ENCODE results near the gene S100A14. TPM values are rescaled to one million over a fixed set of nuclear protein-coding genes. Genes with fewer than 3 reads are reported as not detected.

S100A14 gene
- total RNA-seq, 1 experiment from 2014 or later: 0.63 TPM

DNA sequence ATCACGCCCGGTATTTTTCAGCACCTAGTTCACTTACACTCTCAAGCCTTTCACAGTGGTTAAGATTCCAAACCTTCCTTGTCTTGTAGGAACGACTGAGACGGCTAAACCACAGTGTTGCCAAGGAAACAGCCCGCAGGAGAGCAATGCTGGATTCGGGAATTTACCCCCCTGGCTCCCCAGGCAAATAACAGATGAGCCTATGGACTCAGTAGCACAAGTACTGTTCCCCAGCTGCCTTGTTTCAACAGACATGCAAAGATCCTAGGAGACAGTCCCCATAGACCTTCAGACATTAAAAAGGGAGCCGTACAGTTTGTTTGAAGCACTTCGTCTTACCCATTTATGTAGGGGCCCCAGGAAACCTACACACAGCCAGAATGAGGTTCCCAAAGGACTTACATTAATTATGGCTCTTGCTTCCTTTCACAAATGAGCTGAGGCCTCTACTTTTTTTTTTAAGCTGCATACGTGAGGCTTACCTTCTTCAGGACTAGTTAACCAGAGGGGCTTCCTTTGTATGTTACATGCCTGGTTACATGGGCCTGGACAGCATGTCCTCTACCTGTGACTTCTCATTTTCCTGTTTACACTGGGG is 45.1 kb upstream of the S100A14 start:
- Histone ChIP-seq H4K5ac (ENCODE audit: insufficient read length, low read depth, low read length) (no peak overlapping the region), H3K27me3 (ENCODE audit: insufficient read depth, low read length) (no peaks in the 10 kb centered on the region), H3T11ph (ENCODE audit: low read length) (no peak overlapping the region), H2BK5ac (ENCODE audit: insufficient read length, low read length) (no peak overlapping the region), H2AK5ac (ENCODE audit: insufficient read length, low read length) (no peak overlapping the region), H2BK15ac (ENCODE audit: low read depth, low read length) (no peak overlapping the region), H4K8ac (replicated peaks; ENCODE audit: insufficient read length, low read depth, low read length) (no peak overlapping the region), H4K20me1 (ENCODE audit: control insufficient read depth, insufficient read depth, insufficient read length) (no peaks in the 10 kb centered on the region), H3K18ac (ENCODE audit: insufficient read length, low read depth, low read length) (no peak overlapping the region), H3K27ac (ENCODE audit: insufficient read length, low read depth, low read length) (no peak overlapping the region), H2AFZ (ENCODE audit: low read length) (no peak overlapping the region), H4K91ac (ENCODE audit: insufficient read length, low read depth, low read length) (no peak overlapping the region), H3K4me1 (ENCODE audit: insufficient read depth, low read length) (0 out of 2 replicates have a peak, but pooled peaks cover 2% of the 10 kb centered on the region), H3K9me3 (ENCODE audit: control insufficient read depth, low read depth, low read length) (no peaks in the 10 kb centered on the region), H3K4me2 (ENCODE audit: insufficient read depth, insufficient read length, low read length) (no peak overlapping the region), H3K56ac (ENCODE audit: insufficient read length, low read depth, low read length) (no peak overlapping the region), H3K23ac (ENCODE audit: insufficient read length, low read depth, low read length) (no peak overlapping the region), H2BK12ac (ENCODE audit: insufficient read length, low read depth, low read length) (no peak overlapping the region), H2BK120ac (ENCODE audit: low read depth, low read length, poor library complexity, severe bottlenecking) (no peak overlapping the region), H3K23me2 (ENCODE audit: insufficient read length, low read depth, low read length, poor library complexity, severe bottlenecking) (peaks cover 5% of the 10 kb centered on the region), H3K9ac (ENCODE audit: extremely low read depth, insufficient read length, low read length) (no peak overlapping the region), H3K79me1 (ENCODE audit: insufficient read depth, low read depth, low read length, poor library complexity, severe bottlenecking) (peaks cover 5% of the 10 kb centered on the region), H2BK20ac (ENCODE audit: low read depth, low read length, poor library complexity, severe bottlenecking) (no peak overlapping the region), H3K79me2 (ENCODE audit: insufficient read depth, low read length) (no peaks in the 10 kb centered on the region; the same call in 1 of the 2 replicates), H3K4ac (ENCODE audit: low read depth, low read length) (no peak overlapping the region), H3K14ac (ENCODE audit: insufficient read depth, low read length) (no peak overlapping the region)
- Mint-ChIP-seq H3K27me3 (ENCODE audit: low read depth) (no peaks in the 10 kb centered on the region), H3K9me3 (no peaks in the 10 kb centered on the region; a peak in 1 of 5 replicates), H3K27ac (peak overlapping the region; percentile 65 to 93 (median 76); a peak in 5 of 7 replicates), H3K4me1 (peaks cover 9% of the 10 kb centered on the region in 2 experiments), H3K36me3 (ENCODE audit: insufficient read depth in 1 of 3, low read depth in 3 of 3) (peaks cover 26 to 60% (median 36%) of the 10 kb centered on the region in 3 experiments), H3K4me3 (peak overlapping the region in 1 of 2 experiments; percentile 8; a peak in 1 of 5 replicates)
- no CpG with 5 or more reads among the region's 9 CpGs for WGBS (ENCODE audit: extremely low coverage, insufficient read length, low lambda C conversion rate)
- TF ChIP-seq, protein P1, sequence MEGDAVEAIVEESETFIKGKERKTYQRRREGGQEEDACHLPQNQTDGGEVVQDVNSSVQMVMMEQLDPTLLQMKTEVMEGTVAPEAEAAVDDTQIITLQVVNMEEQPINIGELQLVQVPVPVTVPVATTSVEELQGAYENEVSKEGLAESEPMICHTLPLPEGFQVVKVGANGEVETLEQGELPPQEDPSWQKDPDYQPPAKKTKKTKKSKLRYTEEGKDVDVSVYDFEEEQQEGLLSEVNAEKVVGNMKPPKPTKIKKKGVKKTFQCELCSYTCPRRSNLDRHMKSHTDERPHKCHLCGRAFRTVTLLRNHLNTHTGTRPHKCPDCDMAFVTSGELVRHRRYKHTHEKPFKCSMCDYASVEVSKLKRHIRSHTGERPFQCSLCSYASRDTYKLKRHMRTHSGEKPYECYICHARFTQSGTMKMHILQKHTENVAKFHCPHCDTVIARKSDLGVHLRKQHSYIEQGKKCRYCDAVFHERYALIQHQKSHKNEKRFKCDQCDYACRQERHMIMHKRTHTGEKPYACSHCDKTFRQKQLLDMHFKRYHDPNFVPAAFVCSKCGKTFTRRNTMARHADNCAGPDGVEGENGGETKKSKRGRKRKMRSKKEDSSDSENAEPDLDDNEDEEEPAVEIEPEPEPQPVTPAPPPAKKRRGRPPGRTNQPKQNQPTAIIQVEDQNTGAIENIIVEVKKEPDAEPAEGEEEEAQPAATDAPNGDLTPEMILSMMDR (conservative IDR thresholded peaks at IDR 0.05): no peak
- no peak for DNase-seq
